GM12873 (cell line): ENCODE results near the gene OR8G5.

Source experiments
- TF ChIP-seq, protein P1 (sequence below): IDR thresholded peaks from 2 replicates; pipeline ENCODE4 v1.5.1; 2012; ENCODE audit warnings: low read depth, mild to moderate bottlenecking, moderate library complexity, low read length, control low read depth; ENCODE audit not compliant: insufficient read depth; ENCODE audit errors: missing control alignments

The OR8G5 gene

DNA sequence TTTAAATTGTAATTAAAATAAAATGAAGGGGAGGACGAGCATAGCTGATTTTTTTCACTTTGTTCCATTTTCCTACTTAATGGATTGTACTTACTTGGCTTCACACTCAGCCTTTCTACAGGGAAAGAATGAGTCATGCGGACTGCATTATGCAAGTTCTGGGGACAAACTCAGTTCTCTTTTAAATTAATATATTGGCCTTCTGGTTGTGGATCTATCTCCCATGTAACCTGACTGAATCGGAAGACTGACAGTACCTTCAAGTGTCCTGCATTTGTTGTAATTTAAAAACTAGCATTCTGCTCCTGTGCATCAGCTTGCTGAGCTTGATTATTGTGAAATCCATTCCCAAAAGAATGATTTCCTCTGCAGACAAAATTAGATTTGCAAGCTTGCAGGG, 45.4 kb downstream of the OR8G5 start:
- TF ChIP-seq, protein P1, sequence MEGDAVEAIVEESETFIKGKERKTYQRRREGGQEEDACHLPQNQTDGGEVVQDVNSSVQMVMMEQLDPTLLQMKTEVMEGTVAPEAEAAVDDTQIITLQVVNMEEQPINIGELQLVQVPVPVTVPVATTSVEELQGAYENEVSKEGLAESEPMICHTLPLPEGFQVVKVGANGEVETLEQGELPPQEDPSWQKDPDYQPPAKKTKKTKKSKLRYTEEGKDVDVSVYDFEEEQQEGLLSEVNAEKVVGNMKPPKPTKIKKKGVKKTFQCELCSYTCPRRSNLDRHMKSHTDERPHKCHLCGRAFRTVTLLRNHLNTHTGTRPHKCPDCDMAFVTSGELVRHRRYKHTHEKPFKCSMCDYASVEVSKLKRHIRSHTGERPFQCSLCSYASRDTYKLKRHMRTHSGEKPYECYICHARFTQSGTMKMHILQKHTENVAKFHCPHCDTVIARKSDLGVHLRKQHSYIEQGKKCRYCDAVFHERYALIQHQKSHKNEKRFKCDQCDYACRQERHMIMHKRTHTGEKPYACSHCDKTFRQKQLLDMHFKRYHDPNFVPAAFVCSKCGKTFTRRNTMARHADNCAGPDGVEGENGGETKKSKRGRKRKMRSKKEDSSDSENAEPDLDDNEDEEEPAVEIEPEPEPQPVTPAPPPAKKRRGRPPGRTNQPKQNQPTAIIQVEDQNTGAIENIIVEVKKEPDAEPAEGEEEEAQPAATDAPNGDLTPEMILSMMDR = no peak

DNA sequence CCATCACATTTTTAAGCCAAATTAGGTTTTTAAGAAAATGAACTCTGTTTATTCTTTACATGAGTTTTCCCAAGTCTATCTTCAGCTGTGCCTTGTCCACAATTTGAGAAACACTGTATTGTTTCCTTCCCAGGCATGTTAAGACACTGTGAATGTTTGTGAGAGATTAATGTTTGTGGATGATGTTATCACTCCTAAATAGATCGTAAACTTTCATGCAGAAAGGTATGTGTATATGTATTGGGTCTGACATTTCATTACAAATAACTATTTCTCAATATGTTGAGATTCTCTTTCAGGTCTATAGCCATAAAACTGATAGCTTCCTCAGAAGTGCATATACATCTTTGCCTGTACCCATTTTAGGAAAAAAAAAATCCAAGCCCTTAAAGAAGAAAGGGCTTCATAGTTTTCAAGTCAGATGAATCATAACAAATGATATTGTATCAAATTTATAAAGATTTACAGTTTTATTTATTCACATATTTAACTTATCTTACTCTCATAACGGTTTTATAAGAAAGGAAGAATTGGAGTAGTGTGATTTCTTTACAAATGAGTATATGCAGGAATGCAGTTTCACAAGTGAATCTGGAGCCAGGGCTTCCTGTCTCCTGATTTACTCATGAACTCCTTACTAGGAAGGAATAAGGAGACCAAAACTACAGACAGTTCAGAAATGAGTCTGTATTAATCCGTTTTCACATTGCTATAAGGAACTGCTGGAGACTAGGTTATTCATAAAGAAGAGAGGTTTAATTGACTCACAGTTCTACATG, 46.4 kb downstream of the OR8G5 start:
- TF ChIP-seq, protein P1 = no peak

DNA sequence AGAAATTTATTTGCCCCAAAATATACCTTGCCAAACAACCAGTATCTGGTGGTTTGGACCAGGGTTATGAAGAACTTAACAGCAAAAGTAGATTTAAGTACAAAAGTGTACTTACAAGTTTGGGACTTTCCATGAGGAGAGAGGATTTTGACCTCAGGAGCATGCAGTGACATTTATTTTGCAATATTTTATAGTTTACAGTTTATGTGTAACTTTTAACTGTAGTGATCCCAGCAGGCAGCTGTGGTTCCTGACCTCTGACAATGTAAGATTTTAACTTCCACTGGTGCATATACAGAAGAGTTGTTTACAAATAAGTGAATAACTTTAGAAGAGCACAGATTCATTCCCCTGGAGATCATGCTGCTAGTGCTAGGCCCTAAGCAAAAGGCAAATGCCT, 50.9 kb downstream of the OR8G5 start:
- TF ChIP-seq, protein P1 = no peak

DNA sequence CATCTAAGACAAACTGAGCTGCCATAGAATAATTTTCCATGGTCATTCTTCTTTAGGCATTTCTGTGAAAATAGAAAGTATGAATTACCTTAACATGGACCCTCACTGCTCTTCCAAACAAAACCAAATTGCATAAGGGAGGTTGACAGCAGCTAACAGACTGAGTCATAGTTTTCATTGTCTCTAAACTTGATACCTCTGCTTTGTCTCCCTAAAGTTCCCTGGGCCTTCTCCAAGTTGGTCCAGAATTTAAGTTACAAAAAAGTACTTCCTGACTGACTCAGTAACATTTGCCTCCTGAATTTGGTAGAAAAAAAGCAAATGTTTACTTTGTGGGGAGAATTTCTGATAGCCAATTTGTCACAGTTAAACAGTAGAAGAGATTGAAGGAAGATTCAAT, 54.5 kb downstream of the OR8G5 start:
- TF ChIP-seq, protein P1 = no peak

DNA sequence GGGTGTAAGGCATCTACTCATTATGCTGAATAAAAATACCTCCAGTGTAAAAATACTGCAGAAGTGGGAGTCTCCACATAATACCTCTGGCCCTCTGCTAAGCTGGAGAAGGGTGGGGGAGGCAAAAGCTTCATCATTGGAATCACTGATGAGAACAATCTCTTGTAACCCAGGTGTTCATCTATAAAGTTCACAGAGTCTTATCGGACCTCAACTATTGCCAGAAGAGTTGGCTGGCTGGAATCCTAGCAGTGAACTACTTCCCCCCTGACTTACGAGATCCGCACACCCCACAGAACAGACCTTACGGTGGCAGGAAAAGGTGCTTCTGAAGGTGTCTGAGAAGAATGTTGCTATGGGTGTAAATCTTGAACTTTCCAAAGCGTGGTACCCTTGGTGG, 55.1 kb downstream of the OR8G5 start:
- TF ChIP-seq, protein P1 = no peak

DNA sequence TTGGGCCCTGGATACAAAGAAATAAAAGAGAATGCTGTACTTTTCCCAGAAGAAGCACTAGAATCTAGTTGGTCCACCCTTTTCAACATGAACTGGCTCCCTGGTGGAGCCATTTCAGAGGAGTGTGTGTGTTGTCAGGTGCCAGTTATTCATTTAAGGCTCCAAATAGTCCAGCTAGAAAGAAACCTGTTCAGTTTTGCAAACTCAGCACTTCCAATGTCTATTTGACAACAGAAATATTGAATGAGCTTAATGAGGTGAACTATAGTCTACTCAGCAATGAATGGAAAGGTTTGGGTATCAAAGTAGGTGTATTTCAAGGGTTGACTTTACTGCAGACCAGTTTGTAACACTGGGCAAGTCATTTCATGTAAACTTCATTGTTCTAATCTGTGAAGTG, 55.5 kb downstream of the OR8G5 start:
- TF ChIP-seq, protein P1 = no peak

DNA sequence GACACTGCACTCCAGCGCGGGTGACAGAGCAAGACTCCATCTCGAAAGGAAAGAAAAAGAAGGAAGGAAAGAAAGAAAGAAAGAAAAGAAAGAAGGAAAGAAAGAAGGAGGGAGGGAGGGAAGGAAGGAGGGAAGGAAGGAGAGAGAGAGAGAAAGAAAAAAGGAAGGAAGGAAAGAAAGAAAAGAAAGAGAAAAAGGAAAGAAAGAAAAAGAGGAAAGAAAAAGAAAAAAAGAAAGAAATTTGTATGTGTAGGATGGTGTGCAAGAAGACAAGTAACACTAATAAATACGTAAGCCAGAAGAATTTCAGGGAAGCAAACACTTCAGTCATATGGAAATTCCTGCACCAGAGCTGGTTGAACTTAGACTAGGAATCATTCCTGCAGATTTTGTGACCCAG, 57.0 kb downstream of the OR8G5 start:
- TF ChIP-seq, protein P1 = no peak
